ENCODE results near the gene PROC. TPM values are rescaled to one million over a fixed set of nuclear protein-coding genes. Genes with fewer than 3 reads are reported as not detected.

Gene PROC
- total RNA-seq, 1 experiment from 2014 or later: 0.58 TPM

DNA sequence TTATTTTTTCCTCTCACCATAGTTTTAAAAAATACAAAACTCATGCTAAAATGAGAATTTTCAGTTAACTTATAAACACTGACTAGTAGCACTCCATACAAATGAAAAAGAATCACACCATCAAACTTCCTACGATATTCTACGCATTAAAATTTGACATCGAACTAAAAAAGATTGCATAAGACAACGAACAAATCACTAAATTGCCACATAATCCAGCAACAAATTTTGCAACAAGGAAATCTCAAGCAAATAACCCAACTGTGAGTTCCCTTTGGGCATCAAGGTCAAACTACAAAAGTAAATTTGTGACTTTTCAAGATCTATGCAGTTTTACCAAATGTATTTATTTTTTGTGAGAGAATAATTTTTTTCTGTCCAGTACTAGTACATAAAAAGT, 32.0 kb upstream of the PROC start:
- no TSS peak for BruUV-seq (replicated peaks)
- no peaks in the 10 kb centered on the region for H3K36me3 ChIP-seq (ENCODE audit: low read depth, low read length)
- peaks cover 38% of the 10 kb centered on the region for H3K4me1 ChIP-seq (ENCODE audit: insufficient read depth, low read length)
- no peaks in the 10 kb centered on the region for H3K27me3 ChIP-seq (ENCODE audit: low read length)
- no peaks in the 10 kb centered on the region for H3K9me2 ChIP-seq (replicated peaks; ENCODE audit: low read length)
- H3K9ac ChIP-seq (ENCODE audit: low read length): peak overlapping the region; percentile 99
- peaks cover 58% of the 10 kb centered on the region for H3K79me2 ChIP-seq (ENCODE audit: low read length)
- H3F3A ChIP-seq (ENCODE audit: low read length, unreplicated experiment): no peaks in the 10 kb centered on the region
- no peak overlapping the region for H3K27ac ChIP-seq (ENCODE audit: low read length)
- no peaks in the 10 kb centered on the region for H3K9me3 ChIP-seq (ENCODE audit: low read length)
- ATAC-seq: no peak
- peaks cover 32% of the 10 kb centered on the region for H4K20me1 ChIP-seq (ENCODE audit: low read length)
- intact Hi-C loops (cut with micrococcal nuclease): loop anchor here (2.0 to 10.0 kb wide), 2 partner anchors 25 to 161 kb away; partner anchors contain the start of gene CYP27C1
- TF ChIP-seq EZH2phosphoT487 (IDR thresholded peaks at IDR 0.05; ENCODE audit: borderline replicate concordance, low read length): no peak
- H3K4me3 ChIP-seq (ENCODE audit: low read length): peak overlapping the region; percentile 84
- no peak overlapping the region for H2AFZ ChIP-seq (ENCODE audit: low read length)
- ChIA-PET CTCF (interaction anchor here (1.2 kb wide), 1 partner anchor 59 kb away, joined by 7 read pairs; no protein-coding TSS in a partner anchor), POLR2A (ENCODE audit: unreplicated experiment) (interaction anchor here (0.6 kb wide), 1 partner anchor 12 kb away, joined by 3 read pairs; no protein-coding TSS in a partner anchor)
- H3K4me2 ChIP-seq (ENCODE audit: low read length): peak overlapping the region; percentile 95
- no peak for DNase-seq

DNA sequence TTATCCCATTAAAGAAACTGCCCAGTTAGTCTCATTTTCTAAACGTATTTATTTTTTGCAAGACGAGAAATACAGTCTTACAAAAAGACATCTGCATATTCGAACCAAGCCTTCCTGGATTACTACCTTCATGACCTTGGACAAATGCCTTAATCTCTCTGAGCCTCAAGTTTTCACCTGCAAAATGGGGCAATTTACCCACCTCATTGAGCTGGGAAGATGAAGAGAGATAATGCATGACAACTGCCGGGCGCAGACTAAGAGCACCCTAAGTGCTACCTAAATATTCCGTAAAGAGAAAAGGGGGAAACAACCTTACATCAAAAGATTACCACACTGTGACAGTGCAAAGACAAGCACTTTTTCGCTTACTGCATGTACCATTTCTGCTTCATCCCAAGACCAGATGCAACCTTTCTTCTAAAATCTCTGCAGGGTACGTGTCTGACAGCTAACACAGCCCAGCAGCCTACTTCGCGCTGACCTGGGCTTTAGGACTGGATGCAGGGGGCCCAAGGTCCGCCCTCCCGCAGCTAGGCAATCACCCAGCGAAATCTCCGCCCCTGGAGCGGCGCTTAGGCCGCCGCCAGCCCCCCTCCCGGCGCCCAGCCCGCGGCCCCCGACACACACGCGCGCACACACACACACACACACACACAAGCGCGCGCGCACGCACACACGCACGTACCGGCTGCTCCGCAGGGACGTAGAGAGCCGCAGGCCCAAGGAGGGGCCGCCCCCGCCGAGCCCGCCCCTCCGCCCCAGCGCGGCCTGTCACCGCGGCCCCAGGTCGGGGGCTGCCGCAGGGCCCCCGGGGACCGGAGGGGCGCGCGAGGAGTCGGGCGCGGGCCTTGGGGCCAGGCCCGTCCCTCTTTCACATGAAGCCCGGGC, 31.2 kb upstream of the PROC start:
- DNase-seq: peak; percentile 83

More for the DNA sequence above, 31.2 kb upstream of the PROC start:
- H3K27ac ChIP-seq (ENCODE audit: low read length): peak overlapping the region; percentile 90
- H2AFZ ChIP-seq (ENCODE audit: low read length): peak overlapping the region; percentile 83
- H3K4me3 ChIP-seq (ENCODE audit: low read length): peak overlapping the region; percentile 84
- peaks cover 50% of the 10 kb centered on the region for H3K79me2 ChIP-seq (ENCODE audit: low read length)
- no peaks in the 10 kb centered on the region for H3K9me2 ChIP-seq (replicated peaks; ENCODE audit: low read length)
- intact Hi-C loops (cut with micrococcal nuclease): loop anchor here (2.0 to 10.0 kb wide), 2 partner anchors 24 to 162 kb away; partner anchors contain the start of gene CYP27C1
- peak; percentile 75 for ATAC-seq
- H3K4me2 ChIP-seq (ENCODE audit: low read length): peak overlapping the region; percentile 95
- ChIA-PET CTCF (interaction anchor here (1.2 kb wide), 1 partner anchor 60 kb away, joined by 7 read pairs; no protein-coding TSS in a partner anchor), POLR2A (ENCODE audit: unreplicated experiment) (interaction anchor here (0.6 to 0.7 kb wide), 2 partner anchors 36 to 497 kb away, joined by 3 to 8 read pairs; no protein-coding TSS in a partner anchor)
- peaks cover 29% of the 10 kb centered on the region for H4K20me1 ChIP-seq (ENCODE audit: low read length)
- no peaks in the 10 kb centered on the region for H3K27me3 ChIP-seq (ENCODE audit: low read length)
- TSS peak; percentile 59 for BruUV-seq (replicated peaks)
- no peaks in the 10 kb centered on the region for H3K9me3 ChIP-seq (ENCODE audit: low read length)
- H3F3A ChIP-seq (ENCODE audit: low read length, unreplicated experiment): no peaks in the 10 kb centered on the region
- peaks cover 30% of the 10 kb centered on the region for H3K4me1 ChIP-seq (ENCODE audit: insufficient read depth, low read length)
- peak overlapping the region; percentile 99 for H3K9ac ChIP-seq (ENCODE audit: low read length)
- TF ChIP-seq, protein P1, sequence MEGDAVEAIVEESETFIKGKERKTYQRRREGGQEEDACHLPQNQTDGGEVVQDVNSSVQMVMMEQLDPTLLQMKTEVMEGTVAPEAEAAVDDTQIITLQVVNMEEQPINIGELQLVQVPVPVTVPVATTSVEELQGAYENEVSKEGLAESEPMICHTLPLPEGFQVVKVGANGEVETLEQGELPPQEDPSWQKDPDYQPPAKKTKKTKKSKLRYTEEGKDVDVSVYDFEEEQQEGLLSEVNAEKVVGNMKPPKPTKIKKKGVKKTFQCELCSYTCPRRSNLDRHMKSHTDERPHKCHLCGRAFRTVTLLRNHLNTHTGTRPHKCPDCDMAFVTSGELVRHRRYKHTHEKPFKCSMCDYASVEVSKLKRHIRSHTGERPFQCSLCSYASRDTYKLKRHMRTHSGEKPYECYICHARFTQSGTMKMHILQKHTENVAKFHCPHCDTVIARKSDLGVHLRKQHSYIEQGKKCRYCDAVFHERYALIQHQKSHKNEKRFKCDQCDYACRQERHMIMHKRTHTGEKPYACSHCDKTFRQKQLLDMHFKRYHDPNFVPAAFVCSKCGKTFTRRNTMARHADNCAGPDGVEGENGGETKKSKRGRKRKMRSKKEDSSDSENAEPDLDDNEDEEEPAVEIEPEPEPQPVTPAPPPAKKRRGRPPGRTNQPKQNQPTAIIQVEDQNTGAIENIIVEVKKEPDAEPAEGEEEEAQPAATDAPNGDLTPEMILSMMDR (conservative IDR thresholded peaks at IDR 0.05; ENCODE audit: low read depth, low read length): no peak
- TF ChIP-seq EZH2 (IDR thresholded peaks at IDR 0.05; ENCODE audit: low read length, unreplicated experiment) (no peak), EZH2phosphoT487 (IDR thresholded peaks at IDR 0.05; ENCODE audit: borderline replicate concordance, low read length) (no peak)
- no peaks in the 10 kb centered on the region for H3K36me3 ChIP-seq (ENCODE audit: low read depth, low read length)

All from PC-3 (cell line).